Neural cell (in vitro differentiated cells): ENCODE data around the gene WDSUB1. TPM values are rescaled to one million over a fixed set of nuclear protein-coding genes. Genes with fewer than 3 reads are reported as not detected.

Experiments
- H2AFZ ChIP-seq: fragments of 200-600, 300-800 bp; sonication (generic), shearing (Covaris generic); 2 replicates; pipeline ENCODE4 v1.6.0; 2014; ENCODE audit warnings: low read depth, mild to moderate bottlenecking, antibody characterized with exemption, low read length, moderate library complexity
- H3F3A ChIP-seq: fragments of 200-600 bp; shearing (Covaris generic); 2 replicates; pipeline ENCODE4 v1.6.1; 2016; ENCODE audit warnings: mild to moderate bottlenecking, moderate library complexity, mixed read lengths, antibody characterized with exemption, low read length; ENCODE audit not compliant: insufficient read depth, poor library complexity, severe bottlenecking
- H3K27ac ChIP-seq: fragments of 200-600, 300-800 bp; sonication (generic), shearing (Covaris generic); 2 replicates; pipeline ENCODE4 v1.5.1; 2014; ENCODE audit warnings: mild to moderate bottlenecking, low read length, moderate library complexity
- H3K27me3 ChIP-seq: fragments of 300-800, 200-600 bp; sonication (generic), shearing (Covaris generic); 2 replicates; pipeline ENCODE4 v1.6.0; 2014; ENCODE audit warnings: mild to moderate bottlenecking, low read depth, low read length, moderate library complexity; ENCODE audit not compliant: insufficient read depth
- H3K36me3 ChIP-seq: fragments of 300-800, 200-600 bp; sonication (generic), shearing (Covaris generic); 2 replicates; pipeline ENCODE4 v1.5.1; 2014; ENCODE audit warnings: mild to moderate bottlenecking, antibody characterized with exemption, low read length, moderate library complexity; ENCODE audit not compliant: insufficient read depth
- H3K4me2 ChIP-seq: fragments of 300-800, 200-600 bp; sonication (generic), shearing (Covaris generic); 2 replicates; pipeline ENCODE4 v1.6.0; 2014; ENCODE audit warnings: mild to moderate bottlenecking, low read length
- H3K4me3 ChIP-seq: fragments of 300-800, 200-600 bp; sonication (generic), shearing (Covaris generic); 2 replicates; pipeline ENCODE4 v1.5.1; 2014; ENCODE audit warnings: mild to moderate bottlenecking, low read length, moderate library complexity
- H3K79me2 ChIP-seq: fragments of 200-600 bp; shearing (Covaris generic); replicated peaks from 2 replicates; pipeline ENCODE4 v1.6.0; 2014; ENCODE audit warnings: mild to moderate bottlenecking, low read length, moderate library complexity; ENCODE audit not compliant: insufficient read depth
- H3K9ac ChIP-seq: fragments of 300-800, 200-600 bp; sonication (generic), shearing (Covaris generic); 2 replicates; pipeline ENCODE4 v1.6.1; 2016; ENCODE audit warnings: mild to moderate bottlenecking, low read length, mixed read lengths
- H3K9me2 ChIP-seq: fragments of 200-600 bp; shearing (Covaris generic); 2 replicates; pipeline ENCODE4 v1.6.1; 2016; ENCODE audit warnings: mild to moderate bottlenecking, low read length, mixed read lengths; ENCODE audit not compliant: insufficient read depth
- H3K9me3 ChIP-seq: fragments of 200-600, 300-800 bp; sonication (generic), shearing (Covaris generic); 2 replicates; pipeline ENCODE4 v1.6.1; 2016; ENCODE audit warnings: mild to moderate bottlenecking, mixed run types, low read length, moderate library complexity, mixed read lengths
- H4K20me1 ChIP-seq: fragments of 200-600 bp; shearing (Covaris generic); 2 replicates; pipeline ENCODE4 v1.6.1; 2016; ENCODE audit warnings: mild to moderate bottlenecking, mixed run types; ENCODE audit not compliant: insufficient read depth
- CTCF ChIP-seq: fragments of 450-650 bp; IDR thresholded peaks from 2 replicates; pipeline ENCODE4 v1.5.1; 2014; ENCODE audit warnings: antibody characterized with exemption, mild to moderate bottlenecking, moderate library complexity; ENCODE audit not compliant: poor library complexity, severe bottlenecking
- EP300 ChIP-seq: fragments of 450-650 bp; conservative IDR thresholded peaks from 2 replicates; pipeline ENCODE4 v1.6.1; 2014; ENCODE audit warnings: antibody characterized with exemption, mild to moderate bottlenecking, moderate library complexity; ENCODE audit not compliant: poor library complexity, severe bottlenecking
- EZH2 ChIP-seq: fragments of 200-600, 300-800 bp; shearing (Covaris generic), sonication (generic); IDR thresholded peaks from 2 replicates; pipeline ENCODE4 v1.6.1; 2014; ENCODE audit warnings: antibody characterized with exemption, low read length, borderline replicate concordance, mild to moderate bottlenecking; ENCODE audit not compliant: insufficient read depth, poor library complexity, severe bottlenecking
- MXI1 ChIP-seq: fragments of 450-650 bp; conservative IDR thresholded peaks from 2 replicates; pipeline ENCODE4 v1.6.1; 2014; ENCODE audit warnings: antibody characterized with exemption, mild to moderate bottlenecking; ENCODE audit not compliant: poor library complexity, severe bottlenecking
- POLR2AphosphoS5 ChIP-seq: IDR thresholded peaks from 2 replicates; pipeline ENCODE4 v1.6.1; 2012
- RAD21 ChIP-seq: fragments of 450-650 bp; conservative IDR thresholded peaks from 2 replicates; pipeline ENCODE4 v1.6.1; 2014; ENCODE audit warnings: antibody characterized with exemption, mild to moderate bottlenecking, moderate library complexity
- SMC3 ChIP-seq: fragments of 450-650 bp; conservative IDR thresholded peaks from 2 replicates; pipeline ENCODE4 v1.6.1; 2014; ENCODE audit warnings: antibody characterized with exemption, mild to moderate bottlenecking, moderate library complexity; ENCODE audit not compliant: poor library complexity
- TAF1 ChIP-seq: IDR thresholded peaks from 2 replicates; pipeline ENCODE4 v1.6.1; 2012; ENCODE audit warnings: low read depth
- polyA plus RNA-seq: library from polyadenylated mRNA; depleted of rRNA; stranded (reverse); fragments of >200 nt; gene quantifications from 2 replicates; pipeline ENCODE4 v1.2.3, GENCODE V29; 2014
- TF ChIP-seq, protein P1 (sequence below): IDR thresholded peaks from 2 replicates; pipeline ENCODE4 v1.6.1; 2012; ENCODE audit warnings: borderline replicate concordance

WDSUB1 gene
- polyA plus RNA-seq, 1 donor from 2014 or later = 11.1 TPM

- TF ChIP-seq EP300 (no peak), CTCF (no peak), SMC3 (no peak), MXI1 (no peak), RAD21 (no peak)
- TF ChIP-seq, protein P1, sequence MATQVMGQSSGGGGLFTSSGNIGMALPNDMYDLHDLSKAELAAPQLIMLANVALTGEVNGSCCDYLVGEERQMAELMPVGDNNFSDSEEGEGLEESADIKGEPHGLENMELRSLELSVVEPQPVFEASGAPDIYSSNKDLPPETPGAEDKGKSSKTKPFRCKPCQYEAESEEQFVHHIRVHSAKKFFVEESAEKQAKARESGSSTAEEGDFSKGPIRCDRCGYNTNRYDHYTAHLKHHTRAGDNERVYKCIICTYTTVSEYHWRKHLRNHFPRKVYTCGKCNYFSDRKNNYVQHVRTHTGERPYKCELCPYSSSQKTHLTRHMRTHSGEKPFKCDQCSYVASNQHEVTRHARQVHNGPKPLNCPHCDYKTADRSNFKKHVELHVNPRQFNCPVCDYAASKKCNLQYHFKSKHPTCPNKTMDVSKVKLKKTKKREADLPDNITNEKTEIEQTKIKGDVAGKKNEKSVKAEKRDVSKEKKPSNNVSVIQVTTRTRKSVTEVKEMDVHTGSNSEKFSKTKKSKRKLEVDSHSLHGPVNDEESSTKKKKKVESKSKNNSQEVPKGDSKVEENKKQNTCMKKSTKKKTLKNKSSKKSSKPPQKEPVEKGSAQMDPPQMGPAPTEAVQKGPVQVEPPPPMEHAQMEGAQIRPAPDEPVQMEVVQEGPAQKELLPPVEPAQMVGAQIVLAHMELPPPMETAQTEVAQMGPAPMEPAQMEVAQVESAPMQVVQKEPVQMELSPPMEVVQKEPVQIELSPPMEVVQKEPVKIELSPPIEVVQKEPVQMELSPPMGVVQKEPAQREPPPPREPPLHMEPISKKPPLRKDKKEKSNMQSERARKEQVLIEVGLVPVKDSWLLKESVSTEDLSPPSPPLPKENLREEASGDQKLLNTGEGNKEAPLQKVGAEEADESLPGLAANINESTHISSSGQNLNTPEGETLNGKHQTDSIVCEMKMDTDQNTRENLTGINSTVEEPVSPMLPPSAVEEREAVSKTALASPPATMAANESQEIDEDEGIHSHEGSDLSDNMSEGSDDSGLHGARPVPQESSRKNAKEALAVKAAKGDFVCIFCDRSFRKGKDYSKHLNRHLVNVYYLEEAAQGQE = no peak
- Histone ChIP-seq H3K9ac (no peak overlapping the region), H4K20me1 (no peaks in the 10 kb centered on the region), H3K79me2 (no peaks in the 10 kb centered on the region), H3K9me2 (no peaks in the 10 kb centered on the region), H3K4me3 (no peak overlapping the region), H3F3A (no peaks in the 10 kb centered on the region), H3K27me3 (no peaks in the 10 kb centered on the region), H3K36me3 (no peaks in the 10 kb centered on the region), H3K4me2 (no peak overlapping the region), H3K27ac (no peak overlapping the region), H3K9me3 (no peaks in the 10 kb centered on the region), H2AFZ (no peak overlapping the region)
Observed at GRCh38 chr2:159218389-159218788, 68.1 kb downstream of the WDSUB1 start.

DNA sequence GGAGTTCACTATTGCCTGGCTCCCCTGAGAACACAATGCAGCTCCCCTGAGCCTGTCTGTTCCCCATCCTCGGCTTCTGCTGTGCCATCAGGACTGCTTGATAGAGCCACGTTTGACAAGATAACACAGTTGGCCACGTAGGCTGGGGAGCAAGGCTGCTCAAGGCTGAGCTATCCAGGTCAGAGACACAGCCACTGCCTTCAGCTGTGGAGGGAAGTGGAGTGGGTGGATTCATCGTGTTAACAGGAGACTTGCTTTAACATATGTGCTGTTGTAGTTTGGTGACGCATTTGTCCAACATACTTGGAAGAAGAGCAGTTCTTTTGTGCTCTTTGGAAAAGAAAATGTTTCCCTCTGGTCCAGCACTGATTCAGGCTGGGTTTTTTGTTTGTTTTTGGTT, 68.8 kb downstream of the WDSUB1 start:
- Histone ChIP-seq H3K9me2 (no peaks in the 10 kb centered on the region), H3K27ac (no peak overlapping the region), H3K36me3 (no peaks in the 10 kb centered on the region), H3K4me3 (no peak overlapping the region), H3K4me2 (no peak overlapping the region), H3K9ac (no peak overlapping the region), H3K9me3 (no peaks in the 10 kb centered on the region), H2AFZ (no peak overlapping the region), H3K79me2 (no peaks in the 10 kb centered on the region), H3F3A (no peaks in the 10 kb centered on the region), H4K20me1 (no peaks in the 10 kb centered on the region), H3K27me3 (no peaks in the 10 kb centered on the region)
- TF ChIP-seq MXI1 = no peak
- TF ChIP-seq POLR2AphosphoS5 = no peak
- no peak for TF ChIP-seq RAD21
- TF ChIP-seq SMC3 = no peak
- TF ChIP-seq EZH2 = no peak
- TF ChIP-seq TAF1 = no peak
- TF ChIP-seq, protein P1 = no peak
- TF ChIP-seq EP300 = no peak
- TF ChIP-seq CTCF = no peak
